Tibial nerve (tissue), 4 donors: ENCODE data around the gene MARF1. TPM values are rescaled to one million over a fixed set of nuclear protein-coding genes. Genes with fewer than 3 reads are reported as not detected.
"Not testable (repeated sequence)": the region's sequence is repeated elsewhere in the genome, so short reads cannot be mapped to it uniquely, and the experiment has no call there.

ENCODE experiments used
- DNase-seq, 2 donors: peaks; one replicate each; pipeline ENCODE4 v3.0.0-alpha.2; 2019; ENCODE audit warnings: low spot score in 2 of 2
- H3K27ac ChIP-seq, 4 donors: fragments of 200-600 bp; sonication (generic) in 3 of 4; one replicate each; pipeline ENCODE4 v1.5.1; 2017 to 2019; ENCODE audit warnings: mild to moderate bottlenecking in 1 of 4
- H3K27me3 ChIP-seq, 2 donors: fragments of 200-600 bp; sonication (generic) in 1 of 2; one replicate each; pipeline versions ENCODE4 v1.5.1 to v1.6.0; 2017 to 2019
- H3K36me3 ChIP-seq, 3 donors: fragments of 200-600 bp; sonication (generic); one replicate each; pipeline ENCODE4 v1.5.1; 2018 to 2019
- H3K4me1 ChIP-seq, 4 donors: fragments of 200-600 bp; sonication (generic) in 3 of 4; one replicate each; pipeline ENCODE4 v1.5.1; 2017 to 2019
- H3K4me3 ChIP-seq, 4 donors: fragments of 200-600 bp; sonication (generic) in 3 of 4; one replicate each; pipeline ENCODE4 v1.5.1; 2017 to 2019; ENCODE audit warnings: mild to moderate bottlenecking in 1 of 4, moderate library complexity in 1 of 4
- H3K9me3 ChIP-seq, 4 donors: fragments of 200-600 bp; sonication (generic) in 3 of 4; one replicate each; pipeline ENCODE4 v1.5.1; 2017 to 2019
- CTCF ChIP-seq, 5 experiments: fragments of 200-600 bp in 3 of 5; fragments of 450-650 bp in 2 of 5; sonication (generic) in 3 of 5; IDR thresholded peaks; one replicate each; pipeline ENCODE4 v1.5.1; 2016 to 2019; ENCODE audit warnings: antibody characterized with exemption in 5 of 5, mild to moderate bottlenecking in 3 of 5, moderate library complexity in 2 of 5
- EP300 ChIP-seq, 2 donors: sonication (generic); formaldehyde crosslinking; IDR thresholded peaks; one replicate each; pipeline ENCODE4 v1.6.1; 2017; ENCODE audit warnings: antibody characterized with exemption in 2 of 2, mild to moderate bottlenecking in 1 of 2
- POLR2A ChIP-seq, 2 donors: fragments of 450-650 bp; IDR thresholded peaks; one replicate each; pipeline ENCODE4 v1.6.1; 2017; ENCODE audit warnings: antibody characterized with exemption in 2 of 2, mild to moderate bottlenecking in 2 of 2, moderate library complexity in 2 of 2
- WGBS, 2 donors: methylation state at CpG; one replicate each; pipeline ENCODE4 v1.1.5; 2018; 5-methylcytosine and 5-hydroxymethylcytosine counted together
- total RNA-seq, 4 donors: library from RNA; depleted of rRNA; stranded (reverse); fragments of >200 nt; gene quantifications; one replicate each; pipeline ENCODE4 v1.1.0, GENCODE V29; 2016

The MARF1 gene
- total RNA-seq = 10 to 100 TPM; 44.6 to 57.5 (median 54.4) TPM

DNA sequence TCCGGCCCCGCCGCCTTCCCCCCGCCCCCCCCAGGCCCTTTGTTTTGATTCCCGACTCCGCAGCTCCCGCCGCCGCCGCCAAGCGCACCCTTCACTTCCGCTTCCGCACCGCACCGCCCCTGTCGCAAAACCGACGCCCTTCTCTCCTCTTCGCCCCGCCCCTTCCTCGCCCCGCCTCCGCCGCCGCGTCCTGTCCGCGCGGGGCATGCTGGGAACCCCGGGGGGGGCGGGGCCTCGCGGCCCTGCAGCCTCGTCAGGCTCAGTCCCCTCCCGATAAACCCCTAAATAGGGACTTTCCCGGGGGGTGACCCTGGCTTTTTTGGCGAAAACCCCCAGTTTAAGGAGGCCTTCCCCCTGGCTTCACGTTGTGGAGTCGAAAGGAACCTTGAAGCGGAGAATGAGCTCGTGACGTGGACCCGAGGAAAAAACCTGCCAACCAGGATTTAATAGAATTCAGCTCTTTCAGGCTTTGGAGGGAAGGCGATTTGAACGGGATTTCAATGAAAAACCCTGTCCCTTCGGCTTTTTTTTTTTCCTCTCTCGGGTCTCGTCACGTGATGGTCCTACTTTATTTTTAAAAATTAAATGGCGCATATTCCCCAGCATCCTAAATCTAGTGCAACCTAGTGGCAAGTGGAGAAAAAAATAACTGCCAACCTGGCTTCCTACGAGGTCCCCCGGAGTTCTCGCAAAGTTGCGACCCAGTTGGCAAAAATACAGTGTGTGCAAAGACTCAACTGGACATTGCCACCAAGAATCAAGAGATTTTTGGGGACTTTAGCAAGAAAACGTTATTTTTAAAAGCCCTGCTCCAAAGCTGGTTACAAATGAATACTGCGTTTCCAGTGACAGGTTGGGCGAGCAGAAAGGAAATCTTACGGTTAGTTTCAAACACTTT lies at the start of gene MARF1:
Gene MARF1, minus strand, starts transcription at position 107 of the 898 bp plus-strand sequence. CDS start 3,921 bp downstream, outside the sequence.
- DNase-seq = peak; percentile 98
- 0 to 1% methylated on average over 29 to 57 of the region's 58 CpGs for WGBS, 2 donors
- Histone ChIP-seq H3K27me3 (no peaks in the 10 kb centered on the region), H3K4me1 (peaks cover 0 to 38% (median 22%) of the 10 kb centered on the region in 4 donors), H3K9me3 (no peaks in the 10 kb centered on the region), H3K4me3 (peak within 1 kb of the TSS; percentile 77 to 90 (median 86)), H3K36me3 (peaks cover 0 to 9% (median 0%) of the 10 kb centered on the region in 3 donors), H3K27ac (peak within 1 kb of the TSS; percentile 95 to 100 (median 98))
- TF ChIP-seq POLR2A (IDR thresholded peaks at IDR 0.05) = peak; percentile 100
- TF ChIP-seq EP300 (IDR thresholded peaks at IDR 0.05) = peak; percentile 80 to 100
- peak; percentile 29 to 55 (median 46) for TF ChIP-seq CTCF (IDR thresholded peaks at IDR 0.05)

GRCh38 chr16:15692508-15692907 lies 49.6 kb upstream of the MARF1 start:
- not testable (repeated sequence) for H3K4me3 ChIP-seq, H3K4me1 ChIP-seq, H3K9me3 ChIP-seq, H3K27ac ChIP-seq, DNase-seq, H3K27me3 ChIP-seq
- 100% methylated on average over 1 of the region's 1 CpG for WGBS, 2 donors
- H3K36me3 ChIP-seq = peaks cover 0 to 94% (median 26%) of the 10 kb centered on the region in 3 donors

- H3K27ac ChIP-seq = no peak overlapping the region
- DNase-seq = no peak
- H3K4me1 ChIP-seq = no peaks in the 10 kb centered on the region
- 85 to 90% methylated on average over 10 of the region's 10 CpGs for WGBS, 2 donors
- H3K27me3 ChIP-seq = no peaks in the 10 kb centered on the region
- no peaks in the 10 kb centered on the region for H3K9me3 ChIP-seq
- TF ChIP-seq EP300 (IDR thresholded peaks at IDR 0.05) (no peak), POLR2A (IDR thresholded peaks at IDR 0.05) (no peak), CTCF (IDR thresholded peaks at IDR 0.05) (no peak)
- no peak overlapping the region for H3K4me3 ChIP-seq
- H3K36me3 ChIP-seq = peaks cover 0 to 94% (median 22%) of the 10 kb centered on the region in 3 donors
Measured at GRCh38 chr16:15691046-15691445, 48.1 kb upstream of the MARF1 start.

GRCh38 chr16:15690296-15690695 lies 47.3 kb upstream of the MARF1 start:
- Histone ChIP-seq H3K27ac (no peak overlapping the region), H3K36me3 (peaks cover 0 to 93% (median 28%) of the 10 kb centered on the region in 3 donors), H3K4me1 (no peaks in the 10 kb centered on the region), H3K9me3 (no peaks in the 10 kb centered on the region), H3K4me3 (no peak overlapping the region), H3K27me3 (no peaks in the 10 kb centered on the region)
- 80 to 93% methylated on average over 3 of the region's 3 CpGs for WGBS, 2 donors
- DNase-seq = no peak
- no peak for TF ChIP-seq EP300 (IDR thresholded peaks at IDR 0.05)
- TF ChIP-seq CTCF (IDR thresholded peaks at IDR 0.05) = no peak
- no peak for TF ChIP-seq POLR2A (IDR thresholded peaks at IDR 0.05)

DNA sequence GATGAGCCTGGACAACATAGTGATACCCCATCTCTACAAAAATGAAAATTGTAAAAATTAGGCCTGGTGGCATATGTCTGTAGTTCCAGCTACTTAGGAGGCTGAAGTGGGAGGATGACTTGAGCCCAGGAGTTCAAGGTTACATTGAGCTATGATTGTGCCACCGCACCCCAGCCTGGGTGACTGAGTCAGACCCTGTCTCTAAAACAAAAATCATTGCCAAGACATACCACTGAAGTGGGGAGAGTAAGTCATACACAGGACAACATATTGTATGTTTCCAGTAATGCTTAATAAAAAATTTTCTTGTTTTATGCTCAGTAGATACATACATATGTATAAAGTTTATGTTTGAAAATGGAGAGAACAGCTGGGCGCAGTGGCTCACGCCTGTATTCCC lies 46.3 kb upstream of the MARF1 start:
- no peaks in the 10 kb centered on the region for H3K27me3 ChIP-seq
- no peak for TF ChIP-seq CTCF (IDR thresholded peaks at IDR 0.05)
- TF ChIP-seq POLR2A (IDR thresholded peaks at IDR 0.05) = no peak
- TF ChIP-seq EP300 (IDR thresholded peaks at IDR 0.05) = no peak
- 93 to 98% methylated on average over 3 of the region's 3 CpGs for WGBS, 2 donors
- H3K36me3 ChIP-seq = peaks cover 0 to 87% (median 21%) of the 10 kb centered on the region in 3 donors
- H3K27ac ChIP-seq = no peak overlapping the region
- no peaks in the 10 kb centered on the region for H3K4me1 ChIP-seq
- no peak overlapping the region for H3K4me3 ChIP-seq
- no peaks in the 10 kb centered on the region for H3K9me3 ChIP-seq
- no peak for DNase-seq
